IPS-15b (cell line): ENCODE results near the gene ZDHHC3.

Source experiments
- H3K27me3 ChIP-seq: one replicate; pipeline ENCODE4 v1.6.1; 2013; ENCODE audit warnings: low read length; ENCODE audit not compliant: control insufficient read depth, insufficient read depth
- H3K36me3 ChIP-seq: one replicate; pipeline ENCODE4 v1.6.1; 2013; ENCODE audit warnings: low read length; ENCODE audit not compliant: control insufficient read depth, insufficient read depth
- H3K4me1 ChIP-seq: one replicate; pipeline ENCODE4 v1.6.1; 2013; ENCODE audit warnings: mild to moderate bottlenecking, low read length; ENCODE audit not compliant: control insufficient read depth, insufficient read depth
- H3K4me3 ChIP-seq: one replicate; pipeline ENCODE4 v1.5.1; 2013; ENCODE audit warnings: low read depth, low read length
- H3K9ac ChIP-seq: one replicate; pipeline ENCODE4 v1.6.1; 2013; ENCODE audit warnings: low read depth, mild to moderate bottlenecking, low read length
- H3K9me3 ChIP-seq: one replicate; pipeline ENCODE4 v1.6.1; 2013; ENCODE audit warnings: mild to moderate bottlenecking, low read length; ENCODE audit not compliant: control insufficient read depth, insufficient read depth

The ZDHHC3 gene

GRCh38 chr3:44976002-44976815 is at the start of gene ZDHHC3, which contains the start of gene EXOSC7:
Gene ZDHHC3 (minus strand): TSS chr3:44976174. CDS start chr3:44959436, 16,738 bp downstream.
Gene EXOSC7 (plus strand): TSS chr3:44976244. CDS start chr3:44976278, 34 bp downstream.
- Histone ChIP-seq H3K4me3 (peak within 1 kb of the TSS; percentile 98), H3K36me3 (no peaks in the 10 kb centered on the region), H3K9me3 (no peaks in the 10 kb centered on the region), H3K9ac (peak within 1 kb of the TSS; percentile 94), H3K4me1 (peaks cover 9% of the 10 kb centered on the region), H3K27me3 (no peaks in the 10 kb centered on the region)

GRCh38 chr3:45024542-45025255 is 48.7 kb upstream of the ZDHHC3 start:
- Histone ChIP-seq H3K4me1 (no peaks in the 10 kb centered on the region), H3K4me3 (no peak overlapping the region), H3K9ac (no peak overlapping the region), H3K36me3 (no peaks in the 10 kb centered on the region), H3K9me3 (no peaks in the 10 kb centered on the region), H3K27me3 (no peaks in the 10 kb centered on the region)

GRCh38 chr3:45023675-45024074 is 47.7 kb upstream of the ZDHHC3 start:
- Histone ChIP-seq H3K27me3 (no peaks in the 10 kb centered on the region), H3K4me3 (no peak overlapping the region), H3K36me3 (no peaks in the 10 kb centered on the region)

GRCh38 chr3:45021524-45022297 is 45.7 kb upstream of the ZDHHC3 start:
- Histone ChIP-seq H3K4me1 (peaks cover 5% of the 10 kb centered on the region), H3K36me3 (no peaks in the 10 kb centered on the region), H3K9ac (no peak overlapping the region), H3K4me3 (no peak overlapping the region), H3K27me3 (no peaks in the 10 kb centered on the region), H3K9me3 (no peaks in the 10 kb centered on the region)

More at GRCh38 chr3:45023675-45024074, 47.7 kb upstream of the ZDHHC3 start:
- Histone ChIP-seq H3K9ac (no peak overlapping the region), H3K4me1 (no peaks in the 10 kb centered on the region), H3K9me3 (no peaks in the 10 kb centered on the region)

GRCh38 chr3:45020534-45020933 is 44.6 kb upstream of the ZDHHC3 start:
- Histone ChIP-seq H3K4me1 (peaks cover 16% of the 10 kb centered on the region), H3K4me3 (no peak overlapping the region), H3K9me3 (no peaks in the 10 kb centered on the region), H3K9ac (no peak overlapping the region), H3K36me3 (no peaks in the 10 kb centered on the region), H3K27me3 (no peaks in the 10 kb centered on the region)

GRCh38 chr3:45017821-45018220 is 41.8 kb upstream of the ZDHHC3 start:
- H3K9me3 ChIP-seq, result no peaks in the 10 kb centered on the region
- no peak overlapping the region for H3K9ac ChIP-seq
- no peaks in the 10 kb centered on the region for H3K27me3 ChIP-seq
- H3K4me1 ChIP-seq, result peaks cover 18% of the 10 kb centered on the region
- H3K36me3 ChIP-seq, result peaks cover 4% of the 10 kb centered on the region
- H3K4me3 ChIP-seq, result no peak overlapping the region

GRCh38 chr3:45016916-45017315 is 40.9 kb upstream of the ZDHHC3 start:
- Histone ChIP-seq H3K36me3 (peaks cover 10% of the 10 kb centered on the region), H3K27me3 (no peaks in the 10 kb centered on the region), H3K4me1 (peaks cover 18% of the 10 kb centered on the region), H3K9ac (no peak overlapping the region), H3K4me3 (no peak overlapping the region), H3K9me3 (no peaks in the 10 kb centered on the region)

GRCh38 chr3:45012577-45012976 is 36.6 kb upstream of the ZDHHC3 start:
- no peak overlapping the region for H3K9ac ChIP-seq
- peaks cover 18% of the 10 kb centered on the region for H3K4me1 ChIP-seq
- no peaks in the 10 kb centered on the region for H3K27me3 ChIP-seq
- no peak overlapping the region for H3K4me3 ChIP-seq
- H3K36me3 ChIP-seq, result peaks cover 32% of the 10 kb centered on the region
- no peaks in the 10 kb centered on the region for H3K9me3 ChIP-seq

- Histone ChIP-seq H3K27me3 (no peaks in the 10 kb centered on the region), H3K9ac (no peak overlapping the region), H3K4me3 (no peak overlapping the region), H3K4me1 (peaks cover 13% of the 10 kb centered on the region), H3K9me3 (no peaks in the 10 kb centered on the region), H3K36me3 (peaks cover 38% of the 10 kb centered on the region)
Measured at GRCh38 chr3:45011756-45012508, 36.0 kb upstream of the ZDHHC3 start.

- Histone ChIP-seq H3K4me3 (no peak overlapping the region), H3K9me3 (no peaks in the 10 kb centered on the region), H3K27me3 (no peaks in the 10 kb centered on the region), H3K9ac (no peak overlapping the region), H3K36me3 (peaks cover 40% of the 10 kb centered on the region), H3K4me1 (peaks cover 5% of the 10 kb centered on the region)
Measured at GRCh38 chr3:45010811-45011333, 34.9 kb upstream of the ZDHHC3 start.

GRCh38 chr3:45009868-45010267 is 33.9 kb upstream of the ZDHHC3 start:
- Histone ChIP-seq H3K9me3 (no peaks in the 10 kb centered on the region), H3K9ac (no peak overlapping the region), H3K4me1 (no peaks in the 10 kb centered on the region), H3K4me3 (no peak overlapping the region), H3K27me3 (no peaks in the 10 kb centered on the region), H3K36me3 (peaks cover 45% of the 10 kb centered on the region)
